Heart left ventricle (tissue), 16 donors: ENCODE results near the gene ATRNL1. TPM values are rescaled to one million over a fixed set of nuclear protein-coding genes. Genes with fewer than 3 reads are reported as not detected.

Experiments
- ATAC-seq, 4 donors: fragments of 200-7000 bp; cut with Tn5 transposase; one replicate each; pipeline ENCODE4 v1.9.1; 2020 to 2022; ENCODE audit warnings: moderate library complexity in 4 of 4, mild to moderate bottlenecking in 3 of 4, moderate number of reproducible peaks in 1 of 4
- DNase-seq, 5 donors: peaks; one replicate each; pipeline ENCODE4 v3.0.0-alpha.2; 2020
- H3K27ac ChIP-seq, 12 donors: fragments of 200-600 bp; sonication (generic) in 4 of 12; one replicate each; pipeline versions ENCODE4 v1.5.0 to v1.8.0; 2016 to 2022; ENCODE audit warnings: mild to moderate bottlenecking in 2 of 12
- H3K27me3 ChIP-seq, 9 donors: fragments of 200-600 bp; sonication (generic) in 2 of 9; one replicate each; pipeline versions ENCODE4 v1.5.1 to v1.8.0; 2016 to 2022; ENCODE audit warnings: mild to moderate bottlenecking in 3 of 9
- H3K36me3 ChIP-seq, 9 donors: fragments of 200-600 bp; sonication (generic) in 2 of 9; one replicate each; pipeline versions ENCODE4 v1.5.0 to v1.8.0; 2018 to 2022; ENCODE audit warnings: mild to moderate bottlenecking in 2 of 9
- H3K4me1 ChIP-seq, 12 donors: fragments of 200-600 bp; sonication (generic) in 4 of 12; one replicate each; pipeline versions ENCODE4 v1.5.0 to v1.8.0; 2016 to 2022; ENCODE audit warnings: mild to moderate bottlenecking in 3 of 12
- H3K4me3 ChIP-seq, 12 donors: fragments of 200-600 bp; sonication (generic) in 4 of 12; one replicate each; pipeline versions ENCODE4 v1.5.0 to v1.8.0; 2017 to 2022; ENCODE audit warnings: mild to moderate bottlenecking in 9 of 12, moderate library complexity in 4 of 12
- H3K9me3 ChIP-seq, 12 donors: fragments of 200-600 bp; sonication (generic) in 4 of 12; one replicate each; pipeline versions ENCODE4 v1.5.0 to v1.8.0; 2016 to 2022; ENCODE audit warnings: mild to moderate bottlenecking in 1 of 12
- CTCF ChIP-seq, 12 donors: fragments of 200-600 bp; sonication (generic) in 4 of 12; IDR thresholded peaks; one replicate each; pipeline versions ENCODE4 v1.5.0 to v1.8.0; 2018 to 2022; ENCODE audit warnings: antibody characterized with exemption in 12 of 12, mild to moderate bottlenecking in 5 of 12
- POLR2A ChIP-seq, 2 donors: fragments of 450-650 bp; IDR thresholded peaks; one replicate each; pipeline ENCODE4 v1.6.1; 2017; ENCODE audit warnings: antibody characterized with exemption in 2 of 2, mild to moderate bottlenecking in 2 of 2, moderate library complexity in 2 of 2
- WGBS, 4 donors: extraction: QIAGEN DNeasy Blood & Tissue Kit in 2 of 4; methylation state at CpG; one replicate each; pipeline versions ENCODE4 v1.1.5 to v1.1.7; 2013 to 2018; 5-methylcytosine and 5-hydroxymethylcytosine counted together
- intact Hi-C, 10 donors: fragments of 100-400 bp; cut with DNase I; formaldehyde crosslinking; loops; one replicate each; pipeline versions ENCODE4 v1.11.1 to v1.14.2; 2022
- polyA plus RNA-seq, 2 donors: library from polyadenylated mRNA; stranded (reverse); fragments of 200-250 nt; gene quantifications; one replicate each; pipeline ENCODE4 v1.2.3, GENCODE V29; 2013
- total RNA-seq, 9 donors: library from RNA; depleted of rRNA in 2 of 9; stranded (reverse); fragments of >200 nt in 2 of 9; fragmentation: NEBNext Ultra II Directional in 3 of 9; extraction: Animal tissue kit (Norgen Biotek cat#: 25700) in 3 of 9; gene quantifications; one replicate each; pipeline versions ENCODE4 v1.1.0 to v1.2.4, GENCODE V29; 2016 to 2023
- donor health status: ischemic (EF 13 %, LVEDD 7.1; RV severe dilation, severe dysfunction).
- donor health status: healthy with polysubstance abuse.
- donor health status: DM: no; HTN: yes; CAD: no.
- donor health status: DM: no; HTN: no; CAD: no.
- donor health status: ischemic (EF 25% LVEDD 6.9; RV normal size, moderate dysfunction).
- donor health status: ischemic (EF 25% LVEDD 5.7; RV mildly dilated, moderate dysfunction).
- donor health status: healthy.
- donor health status: DM: yes; HTN: yes; CAD: no.
- donor health status: ischemic (EF 35%, LVEDD 5.7; RV mildly dilated, moderate dysfunction).
- donor health status: nonischemic (EF 11% LVEDD 7.7; RV severe dilation, severe dysfunction).
- donor health status: DM: yes; HTN: yes; CAD: no.
- donor health status: PGD.
- donor health status: ischemic (EF 29% LVEDD 5.4; RV normal size, mild dysfunction).
- donor health status: nonischemic (EF 23%, LVEDD 6.1; RV moderate dilation, normal function).

Gene ATRNL1
- total and polyA plus RNA-seq, 11 donors = 0.13 to 28.5 (median 3.0) TPM

- no peak overlapping the region for H3K27ac ChIP-seq
- ATAC-seq = no peak
- H3K36me3 ChIP-seq = no peaks in the 10 kb centered on the region
- intact Hi-C loops = no loop called here
- no peaks in the 10 kb centered on the region for H3K4me1 ChIP-seq
- no peak overlapping the region for H3K4me3 ChIP-seq
- no peaks in the 10 kb centered on the region for H3K27me3 ChIP-seq
- no peak for TF ChIP-seq POLR2A (IDR thresholded peaks at IDR 0.05)
- TF ChIP-seq CTCF (IDR thresholded peaks at IDR 0.05) = no peak
- 74 to 80% (median 77%) methylated on average over 7 of the region's 7 CpGs for WGBS, 4 donors
- no peaks in the 10 kb centered on the region for H3K9me3 ChIP-seq
- no peak for DNase-seq
Measured at GRCh38 chr10:115059301-115059898, 33.8 kb upstream of the ATRNL1 start.

GRCh38 chr10:115063701-115064658, 29.2 kb upstream of the ATRNL1 start:
- no peak for TF ChIP-seq POLR2A (IDR thresholded peaks at IDR 0.05)
- ATAC-seq = no peak

GRCh38 chr10:115065801-115066200, 27.4 kb upstream of the ATRNL1 start:
- DNase-seq (no peak), ATAC-seq (no peak)
- intact Hi-C loops = no loop called here
- no peaks in the 10 kb centered on the region for H3K4me1 ChIP-seq
- peaks cover 0 to 8% (median 0%) of the 10 kb centered on the region in 9 donors for H3K27me3 ChIP-seq
- H3K27ac ChIP-seq = no peak overlapping the region
- TF ChIP-seq POLR2A (IDR thresholded peaks at IDR 0.05) = no peak
- no peaks in the 10 kb centered on the region for H3K9me3 ChIP-seq
- WGBS, 4 donors = 43 to 60% (median 53%) methylated on average over 6 of the region's 6 CpGs
- no peaks in the 10 kb centered on the region for H3K36me3 ChIP-seq
- H3K4me3 ChIP-seq = no peak overlapping the region

More at GRCh38 chr10:115063701-115064658, 29.2 kb upstream of the ATRNL1 start:
- intact Hi-C loops = no loop called here
- Histone ChIP-seq H3K4me3 (no peak overlapping the region), H3K27ac (no peak overlapping the region), H3K4me1 (no peaks in the 10 kb centered on the region), H3K9me3 (no peaks in the 10 kb centered on the region), H3K36me3 (no peaks in the 10 kb centered on the region), H3K27me3 (peaks cover 0 to 8% (median 0%) of the 10 kb centered on the region in 9 donors)
- no peak for DNase-seq
- WGBS, 4 donors = 68 to 77% (median 72%) methylated on average over 5 of the region's 5 CpGs

GRCh38 chr10:115066528-115066927, 26.6 kb upstream of the ATRNL1 start:
- Histone ChIP-seq H3K4me1 (no peaks in the 10 kb centered on the region), H3K4me3 (no peak overlapping the region), H3K36me3 (no peaks in the 10 kb centered on the region), H3K27me3 (peaks cover 0 to 8% (median 0%) of the 10 kb centered on the region in 9 donors), H3K27ac (no peak overlapping the region), H3K9me3 (no peaks in the 10 kb centered on the region)
- TF ChIP-seq POLR2A (IDR thresholded peaks at IDR 0.05) = no peak
- no peak for TF ChIP-seq CTCF (IDR thresholded peaks at IDR 0.05)
- 27 to 52% (median 39%) methylated on average over 1 of the region's 1 CpG for WGBS, 4 donors
- intact Hi-C loops = no loop called here
- DNase-seq (no peak), ATAC-seq (no peak)

GRCh38 chr10:115073796-115074195, 19.4 kb upstream of the ATRNL1 start:
- TF ChIP-seq CTCF (IDR thresholded peaks at IDR 0.05) = no peak
- no peak for TF ChIP-seq POLR2A (IDR thresholded peaks at IDR 0.05)
- intact Hi-C loops = no loop called here
- Histone ChIP-seq H3K27me3 (peaks cover 0 to 5% (median 0%) of the 10 kb centered on the region in 9 donors), H3K4me3 (no peak overlapping the region), H3K36me3 (no peaks in the 10 kb centered on the region), H3K9me3 (peaks cover 0 to 8% (median 0%) of the 10 kb centered on the region in 12 donors), H3K27ac (no peak overlapping the region), H3K4me1 (no peaks in the 10 kb centered on the region)
- ATAC-seq (no peak), DNase-seq (no peak)
- WGBS, 4 donors = 68 to 79% (median 73%) methylated on average over 1 of the region's 1 CpG
